Measurements from ENCODE around the gene FAM171A1. TPM values are rescaled to one million over a fixed set of nuclear protein-coding genes. Genes with fewer than 3 reads are reported as not detected.

Gene FAM171A1
- total and polyA plus RNA-seq, 2 donors: 19.6 to 19.7 TPM

DNA sequence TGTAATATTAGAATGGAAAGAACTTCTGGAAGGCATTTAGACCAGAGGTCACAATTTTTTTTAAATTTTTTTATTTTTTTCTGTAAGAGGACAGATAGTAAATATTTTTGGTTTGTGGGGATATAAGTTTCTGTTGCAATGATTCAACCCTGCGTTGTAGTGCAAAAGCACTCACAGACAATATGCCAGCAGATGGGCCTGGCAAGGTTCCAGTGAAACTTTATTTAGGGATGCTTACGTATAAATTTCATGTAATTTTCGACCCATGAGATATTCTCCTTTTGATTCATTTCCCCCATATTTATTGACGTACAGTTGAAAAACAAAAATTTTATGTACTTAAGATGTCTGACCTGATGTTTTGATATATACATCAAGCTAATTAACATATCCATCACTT is 129.8 kb downstream of the FAM171A1 start:
- Histone ChIP-seq H3K36me3 (ENCODE audit: insufficient read depth) (no peaks in the 10 kb centered on the region), H3K4me3 (ENCODE audit: low read depth, low read length) (no peak overlapping the region), H3K4me1 (ENCODE audit: insufficient read depth) (no peaks in the 10 kb centered on the region), H3K27ac (ENCODE audit: low read depth) (no peak overlapping the region)
- DNase-seq (ENCODE audit: extremely low spot score): no peak
- WGBS: 83% methylated on average over 4 of the region's 4 CpGs

DNA sequence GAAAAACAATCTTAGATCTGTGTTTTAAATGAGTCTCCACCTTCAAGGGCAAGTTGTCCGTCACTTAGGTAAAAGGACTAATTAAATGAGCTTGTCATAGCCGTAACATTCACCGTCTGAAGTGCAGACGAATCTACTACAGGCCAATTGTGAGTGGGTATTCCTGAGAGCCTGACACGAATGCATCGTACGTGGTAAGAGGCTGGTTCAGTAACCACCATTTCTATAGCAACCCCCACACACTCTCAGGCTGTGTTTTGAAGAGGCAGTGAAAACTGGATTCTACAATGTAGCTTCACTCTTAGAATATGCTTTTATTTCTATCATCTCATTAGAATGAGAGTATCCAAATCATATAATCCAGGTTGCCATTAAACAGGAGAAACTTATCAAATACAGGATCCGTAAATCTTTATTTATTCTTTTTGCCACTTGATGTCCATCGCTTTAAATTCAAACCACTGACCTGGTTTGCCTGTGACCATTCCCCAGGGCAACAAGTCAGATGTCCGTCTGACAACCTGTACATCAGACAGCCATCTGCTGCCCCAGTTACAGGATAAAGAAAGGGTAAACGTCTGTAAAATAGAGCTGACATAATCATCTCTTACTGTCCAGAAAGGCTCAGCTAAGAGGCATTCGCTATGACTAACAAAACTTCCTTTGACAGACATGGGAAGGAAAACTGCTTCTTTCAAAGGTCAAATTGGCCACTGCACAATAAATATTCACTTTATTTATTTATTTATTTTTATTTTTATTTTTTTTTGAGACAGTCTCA is 132.3 kb downstream of the FAM171A1 start:
- Histone ChIP-seq H3K36me3 (ENCODE audit: insufficient read depth) (no peaks in the 10 kb centered on the region), H3K4me3 (ENCODE audit: low read depth, low read length) (no peak overlapping the region), H3K4me1 (ENCODE audit: insufficient read depth) (no peaks in the 10 kb centered on the region), H3K27ac (ENCODE audit: low read depth) (no peak overlapping the region)
- WGBS: 71% methylated on average over 12 of the region's 12 CpGs
- no peak for DNase-seq (ENCODE audit: extremely low spot score)

DNA sequence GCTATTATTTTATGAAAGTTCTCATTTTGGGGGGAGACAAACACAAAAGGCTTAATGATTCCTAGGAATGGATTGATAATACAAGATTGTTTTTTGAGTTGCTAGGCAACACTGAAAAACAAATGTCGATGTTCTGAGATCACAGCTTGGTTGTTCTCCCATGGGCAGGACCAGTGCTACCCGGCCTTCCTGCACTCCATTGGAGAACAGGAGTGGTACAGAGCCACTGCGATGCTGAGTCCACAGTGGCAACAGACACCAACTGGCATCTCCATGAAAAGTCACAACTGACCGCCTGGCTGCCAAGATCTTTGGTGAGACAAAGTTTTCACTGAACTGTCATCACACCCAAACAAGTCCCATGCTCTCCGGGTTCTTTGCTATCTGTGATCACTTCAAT is 133.7 kb downstream of the FAM171A1 start:
- Histone ChIP-seq H3K4me3 (ENCODE audit: low read depth, low read length) (no peak overlapping the region), H3K4me1 (ENCODE audit: insufficient read depth) (no peaks in the 10 kb centered on the region), H3K27ac (ENCODE audit: low read depth) (no peak overlapping the region), H3K36me3 (ENCODE audit: insufficient read depth) (no peaks in the 10 kb centered on the region)
- no peak for DNase-seq (ENCODE audit: extremely low spot score)
- 38% methylated on average over 5 of the region's 5 CpGs for WGBS

DNA sequence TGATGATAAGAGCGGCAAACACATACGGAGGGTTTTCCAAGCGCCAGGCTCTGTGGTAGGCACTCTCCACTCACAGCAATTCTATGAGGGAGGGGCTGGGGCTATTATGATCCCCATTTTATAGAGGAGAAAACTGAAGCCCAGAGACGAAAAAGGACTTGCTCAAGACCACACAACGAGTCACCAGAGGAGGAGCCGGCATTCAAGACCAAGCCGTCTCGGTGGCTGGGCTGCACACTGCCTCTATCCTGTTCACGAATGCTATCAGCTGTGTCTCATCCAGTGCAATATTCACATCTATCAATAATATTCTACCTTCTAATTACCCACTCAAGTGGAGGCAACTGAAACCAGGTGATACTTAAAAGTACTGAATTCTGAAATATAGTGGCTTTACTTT is 134.7 kb downstream of the FAM171A1 start:
- no peak overlapping the region for H3K27ac ChIP-seq (ENCODE audit: low read depth)
- no peaks in the 10 kb centered on the region for H3K4me1 ChIP-seq (ENCODE audit: insufficient read depth)
- no peak overlapping the region for H3K4me3 ChIP-seq (ENCODE audit: low read depth, low read length)
- WGBS: 91% methylated on average over 9 of the region's 9 CpGs
- no peaks in the 10 kb centered on the region for H3K36me3 ChIP-seq (ENCODE audit: insufficient read depth)
- no peak for DNase-seq (ENCODE audit: extremely low spot score)

DNA sequence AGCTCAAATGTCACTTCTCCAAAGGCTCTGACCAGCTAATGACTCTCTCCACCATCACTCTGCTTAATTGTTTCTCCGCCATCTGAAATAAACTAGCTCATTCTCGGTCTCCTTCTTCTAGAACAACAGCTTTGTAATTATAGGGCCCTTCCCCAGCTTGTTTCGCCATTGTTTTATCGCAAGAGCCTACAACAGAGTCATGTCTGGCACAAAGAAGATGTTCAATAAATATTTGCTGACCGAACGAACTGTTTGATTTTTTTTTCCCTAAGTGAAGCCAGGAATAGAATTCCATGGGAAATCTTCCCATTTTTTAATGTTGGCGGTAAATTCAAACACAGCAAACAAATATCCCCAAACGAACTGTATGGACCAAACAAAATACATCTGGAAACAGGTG is 138.8 kb downstream of the FAM171A1 start:
- no peaks in the 10 kb centered on the region for H3K36me3 ChIP-seq (ENCODE audit: insufficient read depth)
- no peak overlapping the region for H3K27ac ChIP-seq (ENCODE audit: low read depth)
- no peak for DNase-seq (ENCODE audit: extremely low spot score)
- H3K4me1 ChIP-seq (ENCODE audit: insufficient read depth): no peaks in the 10 kb centered on the region
- no peak overlapping the region for H3K4me3 ChIP-seq (ENCODE audit: low read depth, low read length)
- 69% methylated on average over 8 of the region's 8 CpGs for WGBS

DNA sequence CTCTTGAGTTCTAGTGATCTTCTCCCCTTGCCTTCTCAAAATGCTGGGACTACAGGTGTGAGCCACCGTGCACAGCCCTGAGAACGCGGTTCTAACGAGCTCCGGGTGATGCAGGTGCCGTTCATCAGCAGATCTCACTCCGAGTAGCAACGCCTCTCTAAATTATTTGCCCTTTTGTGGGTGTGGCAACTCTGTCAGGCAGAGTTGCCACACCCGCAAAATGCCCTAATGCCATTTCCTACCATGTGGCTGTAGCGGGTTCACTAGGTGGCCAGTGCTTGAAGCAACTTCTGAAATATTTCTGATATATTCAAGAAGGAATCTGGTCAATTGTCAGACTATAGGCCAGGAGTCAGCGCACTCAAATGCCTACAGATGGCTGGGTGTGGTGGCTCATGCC is 139.7 kb downstream of the FAM171A1 start:
- no peak overlapping the region for H3K27ac ChIP-seq (ENCODE audit: low read depth)
- no peak overlapping the region for H3K4me3 ChIP-seq (ENCODE audit: low read depth, low read length)
- WGBS: 95% methylated on average over 11 of the region's 11 CpGs
- no peaks in the 10 kb centered on the region for H3K36me3 ChIP-seq (ENCODE audit: insufficient read depth)
- no peak for DNase-seq (ENCODE audit: extremely low spot score)
- no peaks in the 10 kb centered on the region for H3K4me1 ChIP-seq (ENCODE audit: insufficient read depth)

DNA sequence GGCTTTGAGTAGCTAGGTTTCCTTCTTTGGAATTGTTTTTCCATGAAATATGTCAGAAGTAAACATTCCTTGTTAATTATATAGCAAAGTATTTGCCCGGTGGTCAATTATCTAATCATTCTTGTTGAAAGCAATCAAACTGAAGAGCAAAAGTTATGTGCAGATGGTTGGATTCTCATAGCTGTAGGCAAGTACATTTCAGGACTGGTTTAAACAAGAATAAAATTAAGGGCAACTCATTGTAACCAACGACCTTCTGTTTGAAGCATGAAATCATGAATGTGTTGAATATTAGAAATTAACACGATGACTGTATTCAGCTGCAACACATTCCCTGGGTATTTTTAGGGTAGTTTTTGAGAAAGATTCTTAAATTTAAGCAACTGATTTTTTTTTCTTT is 140.8 kb downstream of the FAM171A1 start:
- H3K36me3 ChIP-seq (ENCODE audit: insufficient read depth): no peaks in the 10 kb centered on the region
- no peaks in the 10 kb centered on the region for H3K4me1 ChIP-seq (ENCODE audit: insufficient read depth)
- WGBS: 71% methylated on average over 3 of the region's 3 CpGs
- no peak overlapping the region for H3K4me3 ChIP-seq (ENCODE audit: low read depth, low read length)
- H3K27ac ChIP-seq (ENCODE audit: low read depth): no peak overlapping the region
- DNase-seq (ENCODE audit: extremely low spot score): no peak

DNA sequence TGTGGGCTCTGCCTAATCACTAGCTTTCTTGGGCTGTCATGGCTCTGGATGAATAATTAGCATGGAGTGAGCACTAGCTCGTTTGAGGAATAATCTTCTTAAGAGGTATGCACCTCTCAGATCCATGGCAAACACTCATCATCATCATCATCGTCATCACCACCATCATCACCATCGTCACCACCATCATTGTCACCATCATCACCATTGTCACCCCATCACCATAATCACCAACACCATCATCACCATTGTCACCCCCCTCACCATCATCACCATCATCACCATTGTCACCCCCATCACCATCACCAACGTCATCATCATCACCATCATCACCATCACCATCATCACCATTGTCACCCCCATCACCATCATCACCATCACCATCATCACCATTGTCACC is 141.8 kb downstream of the FAM171A1 start:
- Histone ChIP-seq H3K27ac (ENCODE audit: low read depth) (no peak overlapping the region), H3K4me1 (ENCODE audit: insufficient read depth) (no peaks in the 10 kb centered on the region), H3K4me3 (ENCODE audit: low read depth, low read length) (no peak overlapping the region), H3K36me3 (ENCODE audit: insufficient read depth) (no peaks in the 10 kb centered on the region)
- DNase-seq (ENCODE audit: extremely low spot score): no peak
- WGBS: 91% methylated on average over 4 of the region's 4 CpGs

DNA sequence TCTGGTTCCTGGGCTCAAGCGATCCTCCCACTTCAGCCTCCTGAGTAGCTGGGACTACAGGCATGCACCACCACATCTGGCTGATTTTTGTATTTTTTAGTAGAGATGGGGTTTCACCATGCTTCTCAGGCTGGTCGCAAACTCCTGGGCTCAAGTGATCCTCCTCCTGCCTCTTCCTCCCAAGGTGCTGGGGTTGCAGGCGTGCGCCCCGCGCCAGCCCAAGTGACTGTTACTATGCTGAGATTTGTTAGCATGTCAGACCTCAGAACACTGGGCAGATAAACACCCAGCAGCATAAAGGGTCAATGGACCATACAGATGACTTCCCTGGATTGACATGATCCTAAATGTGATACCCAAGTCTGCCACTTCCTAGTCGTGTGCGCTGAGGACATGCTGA is 142.7 kb downstream of the FAM171A1 start:
- Histone ChIP-seq H3K4me1 (ENCODE audit: insufficient read depth) (no peaks in the 10 kb centered on the region), H3K27ac (ENCODE audit: low read depth) (no peak overlapping the region), H3K36me3 (ENCODE audit: insufficient read depth) (no peaks in the 10 kb centered on the region), H3K4me3 (ENCODE audit: low read depth, low read length) (no peak overlapping the region)
- 96% methylated on average over 8 of the region's 8 CpGs for WGBS
- no peak for DNase-seq (ENCODE audit: extremely low spot score)

DNA sequence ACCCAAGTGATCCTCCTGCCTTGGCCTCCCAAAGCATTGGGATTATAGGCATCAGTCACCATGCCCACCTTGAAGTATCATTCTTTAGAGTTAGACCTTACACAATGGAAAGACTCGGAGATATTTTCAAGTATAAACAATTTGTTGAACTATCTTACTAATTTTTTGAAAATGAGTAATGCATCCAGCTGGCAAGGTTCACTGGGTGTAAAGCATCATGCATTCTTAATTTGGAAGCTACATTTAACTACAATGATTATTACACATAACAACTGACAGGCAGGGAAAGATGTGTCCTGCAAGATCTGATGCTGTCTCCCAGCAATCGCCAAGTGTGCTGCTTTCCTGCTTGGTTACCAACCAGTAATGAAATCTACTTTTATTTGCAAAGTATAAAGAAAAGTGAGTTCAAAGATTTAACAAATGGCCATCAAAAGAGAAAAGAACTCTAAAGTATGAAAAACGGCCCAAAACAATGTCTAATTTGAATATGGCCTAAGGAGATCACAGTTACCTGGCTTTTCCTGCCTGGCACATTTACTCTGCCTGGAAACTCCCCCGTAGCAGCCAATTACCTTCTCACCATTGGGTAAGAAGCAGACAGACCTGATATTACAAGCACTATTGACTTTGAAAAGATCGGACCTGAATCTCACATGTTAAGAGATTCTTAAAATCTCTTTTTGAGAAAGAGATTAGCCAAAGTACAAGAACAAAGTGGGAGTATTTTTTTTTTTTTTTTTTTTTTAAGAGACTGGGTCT is 143.3 kb downstream of the FAM171A1 start:
- H3K27ac ChIP-seq (ENCODE audit: low read depth): no peak overlapping the region
- no peaks in the 10 kb centered on the region for H3K4me1 ChIP-seq (ENCODE audit: insufficient read depth)
- DNase-seq (ENCODE audit: extremely low spot score): no peak
- no peaks in the 10 kb centered on the region for H3K36me3 ChIP-seq (ENCODE audit: insufficient read depth)
- no peak overlapping the region for H3K4me3 ChIP-seq (ENCODE audit: low read depth, low read length)
- 82% methylated on average over 5 of the region's 5 CpGs for WGBS

DNA sequence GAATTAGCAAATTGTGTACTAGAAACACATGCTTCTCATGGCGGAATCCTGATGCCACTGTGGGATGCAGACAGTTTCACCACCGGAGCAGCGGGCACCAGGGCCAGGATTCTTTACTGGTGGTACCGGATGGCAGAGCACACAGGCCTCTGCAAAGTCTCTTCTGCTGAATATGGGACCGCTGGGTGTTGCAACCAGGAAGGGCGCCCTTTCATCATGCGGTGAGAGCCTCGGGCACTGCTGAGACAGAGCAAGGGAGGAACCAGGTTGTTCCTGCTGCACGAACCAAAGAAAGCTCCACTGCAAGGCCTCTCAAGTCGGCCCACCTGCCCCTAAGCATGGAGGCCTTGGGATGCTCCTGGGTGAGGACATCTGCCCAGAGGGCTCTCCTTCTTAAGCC is 145.6 kb downstream of the FAM171A1 start:
- DNase-seq (ENCODE audit: extremely low spot score): no peak
- H3K4me1 ChIP-seq (ENCODE audit: insufficient read depth): no peaks in the 10 kb centered on the region
- no peak overlapping the region for H3K4me3 ChIP-seq (ENCODE audit: low read depth, low read length)
- WGBS: 98% methylated on average over 10 of the region's 10 CpGs
- H3K36me3 ChIP-seq (ENCODE audit: insufficient read depth): no peaks in the 10 kb centered on the region
- no peak overlapping the region for H3K27ac ChIP-seq (ENCODE audit: low read depth)

DNA sequence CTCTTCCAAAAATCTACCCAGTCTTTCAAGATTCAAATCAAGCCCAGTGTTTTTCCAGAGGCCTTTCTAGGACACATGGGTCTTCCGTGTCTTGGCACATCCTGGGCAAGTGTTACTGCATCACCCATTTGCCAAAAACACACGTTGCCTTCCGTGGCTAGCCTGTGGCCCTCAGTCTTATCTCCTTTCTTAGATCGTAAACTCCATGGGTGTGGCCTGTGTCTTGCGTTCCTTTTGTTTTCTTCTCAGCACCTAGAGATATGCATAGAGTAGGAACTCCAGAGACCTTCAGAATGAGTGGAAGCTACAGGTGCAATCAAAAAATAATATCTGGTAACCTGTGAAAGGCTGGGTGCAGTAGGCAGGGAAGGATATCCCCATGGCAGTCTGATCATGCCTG is 146.1 kb downstream of the FAM171A1 start:
- DNase-seq (ENCODE audit: extremely low spot score): no peak
- Histone ChIP-seq H3K36me3 (ENCODE audit: insufficient read depth) (no peaks in the 10 kb centered on the region), H3K27ac (ENCODE audit: low read depth) (no peak overlapping the region), H3K4me1 (ENCODE audit: insufficient read depth) (no peaks in the 10 kb centered on the region), H3K4me3 (ENCODE audit: low read depth, low read length) (no peak overlapping the region)
- WGBS: 78% methylated on average over 5 of the region's 5 CpGs

DNA sequence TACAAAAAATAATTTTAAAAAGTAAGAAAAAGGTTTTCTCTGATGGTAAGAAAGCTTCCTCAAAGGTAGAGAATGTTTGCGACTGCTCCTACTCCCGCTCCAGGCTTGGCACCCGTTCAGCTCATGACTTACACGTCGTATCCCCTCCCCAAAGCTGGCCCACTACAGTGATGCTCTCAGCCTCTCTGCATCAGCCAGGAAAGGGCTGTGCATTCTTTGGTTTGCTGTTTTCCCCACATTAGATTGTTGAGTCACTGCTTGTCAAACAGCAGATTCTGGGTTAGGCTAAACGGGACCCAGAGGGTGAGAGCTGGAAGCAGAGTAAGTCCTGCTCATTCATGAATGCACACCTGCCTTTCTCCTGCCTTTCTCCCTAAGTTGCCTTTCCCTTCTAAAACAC is 147.9 kb downstream of the FAM171A1 start:
- no peaks in the 10 kb centered on the region for H3K36me3 ChIP-seq (ENCODE audit: insufficient read depth)
- H3K4me3 ChIP-seq (ENCODE audit: low read depth, low read length): no peak overlapping the region
- DNase-seq (ENCODE audit: extremely low spot score): no peak

DNA sequence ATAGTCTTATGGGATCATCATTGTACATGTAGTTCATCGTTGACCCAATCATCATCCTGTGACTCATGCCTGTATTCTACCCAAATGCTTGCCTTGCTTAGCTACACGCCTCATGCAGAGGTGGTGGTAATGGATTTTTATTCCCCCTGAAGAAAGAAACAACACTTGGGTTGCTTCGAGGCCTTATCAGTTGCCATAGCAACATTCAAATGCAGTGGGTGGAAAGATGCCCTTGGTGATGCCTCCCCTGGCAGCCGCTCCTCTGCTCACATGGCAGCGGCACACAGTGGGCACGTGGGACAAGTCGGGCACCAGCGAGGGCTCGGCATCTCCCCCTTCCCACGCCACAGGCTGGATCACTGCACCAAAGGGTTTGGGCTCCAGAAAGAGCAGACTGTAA is 148.6 kb downstream of the FAM171A1 start:
- H3K4me3 ChIP-seq (ENCODE audit: low read depth, low read length): no peak overlapping the region
- 86% methylated on average over 10 of the region's 10 CpGs for WGBS
- DNase-seq (ENCODE audit: extremely low spot score): no peak
- no peaks in the 10 kb centered on the region for H3K36me3 ChIP-seq (ENCODE audit: insufficient read depth)
- H3K4me1 ChIP-seq (ENCODE audit: insufficient read depth): no peaks in the 10 kb centered on the region
- no peak overlapping the region for H3K27ac ChIP-seq (ENCODE audit: low read depth)

More for the DNA sequence above, 147.9 kb downstream of the FAM171A1 start:
- 46% methylated on average over 6 of the region's 6 CpGs for WGBS
- H3K27ac ChIP-seq (ENCODE audit: low read depth): no peak overlapping the region
- no peaks in the 10 kb centered on the region for H3K4me1 ChIP-seq (ENCODE audit: insufficient read depth)
